Osteocyte (in vitro differentiated cells): ENCODE measurements around the gene KRT7. TPM values are rescaled to one million over a fixed set of nuclear protein-coding genes. Genes with fewer than 3 reads are reported as not detected.

Source experiments
- DNase-seq: peaks from one replicate; pipeline ENCODE4 v3.0.0; 2021; ENCODE audit warnings: mixed read lengths; ENCODE audit not compliant: unreplicated experiment; ENCODE audit errors: extremely low spot score
- H3K27ac Mint-ChIP-seq: one replicate; pipeline ENCODE4 v1.8.0; 2021; ENCODE audit warnings: mild to moderate bottlenecking, mixed read lengths; ENCODE audit not compliant: unreplicated experiment
- H3K27me3 Mint-ChIP-seq: one replicate; pipeline ENCODE4 v1.8.0; 2021; ENCODE audit warnings: mixed read lengths; ENCODE audit not compliant: unreplicated experiment
- H3K36me3 Mint-ChIP-seq: one replicate; pipeline ENCODE4 v1.8.0; 2021; ENCODE audit warnings: mixed read lengths; ENCODE audit not compliant: unreplicated experiment
- H3K4me1 Mint-ChIP-seq: one replicate; pipeline ENCODE4 v1.8.0; 2021; ENCODE audit warnings: mixed read lengths; ENCODE audit not compliant: unreplicated experiment
- H3K4me3 Mint-ChIP-seq: one replicate; pipeline ENCODE4 v1.8.0; 2021; ENCODE audit warnings: mild to moderate bottlenecking, moderate library complexity, mixed read lengths; ENCODE audit not compliant: unreplicated experiment
- H3K9me3 Mint-ChIP-seq: one replicate; pipeline ENCODE4 v1.8.0; 2021; ENCODE audit warnings: mixed read lengths; ENCODE audit not compliant: unreplicated experiment
- total RNA-seq: library from RNA; stranded (reverse); gene quantifications from 2 replicates; pipeline ENCODE4 v1.2.1, GENCODE V29; 2021
- TF ChIP-seq, protein P1 (sequence below): fragments of 200-600 bp; sonication (generic); IDR thresholded peaks from 2 replicates; pipeline ENCODE4 v1.5.0; 2021; ENCODE audit warnings: antibody characterized with exemption, mild to moderate bottlenecking, moderate library complexity

KRT7 gene
- total RNA-seq, 1 donor from 2014 or later: 168 TPM

- H3K36me3 Mint-ChIP-seq: no peaks in the 10 kb centered on the region
- peak overlapping the region; percentile 98 for H3K27ac Mint-ChIP-seq
- H3K27me3 Mint-ChIP-seq: no peaks in the 10 kb centered on the region
- no peak for DNase-seq
- TF ChIP-seq, protein P1, sequence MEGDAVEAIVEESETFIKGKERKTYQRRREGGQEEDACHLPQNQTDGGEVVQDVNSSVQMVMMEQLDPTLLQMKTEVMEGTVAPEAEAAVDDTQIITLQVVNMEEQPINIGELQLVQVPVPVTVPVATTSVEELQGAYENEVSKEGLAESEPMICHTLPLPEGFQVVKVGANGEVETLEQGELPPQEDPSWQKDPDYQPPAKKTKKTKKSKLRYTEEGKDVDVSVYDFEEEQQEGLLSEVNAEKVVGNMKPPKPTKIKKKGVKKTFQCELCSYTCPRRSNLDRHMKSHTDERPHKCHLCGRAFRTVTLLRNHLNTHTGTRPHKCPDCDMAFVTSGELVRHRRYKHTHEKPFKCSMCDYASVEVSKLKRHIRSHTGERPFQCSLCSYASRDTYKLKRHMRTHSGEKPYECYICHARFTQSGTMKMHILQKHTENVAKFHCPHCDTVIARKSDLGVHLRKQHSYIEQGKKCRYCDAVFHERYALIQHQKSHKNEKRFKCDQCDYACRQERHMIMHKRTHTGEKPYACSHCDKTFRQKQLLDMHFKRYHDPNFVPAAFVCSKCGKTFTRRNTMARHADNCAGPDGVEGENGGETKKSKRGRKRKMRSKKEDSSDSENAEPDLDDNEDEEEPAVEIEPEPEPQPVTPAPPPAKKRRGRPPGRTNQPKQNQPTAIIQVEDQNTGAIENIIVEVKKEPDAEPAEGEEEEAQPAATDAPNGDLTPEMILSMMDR: no peak
- no peak overlapping the region for H3K4me3 Mint-ChIP-seq
- H3K4me1 Mint-ChIP-seq: peaks cover 95% of the 10 kb centered on the region
- H3K9me3 Mint-ChIP-seq: no peaks in the 10 kb centered on the region
Observed at GRCh38 chr12:52190860-52191729, 41.9 kb upstream of the KRT7 start.

GRCh38 chr12:52191841-52192791, 40.9 kb upstream of the KRT7 start, which contains the start of gene KRT80:
Gene KRT80, minus strand, starts transcription at chr12:52192014. Its CDS starts 112 bp downstream, at chr12:52191902.
- H3K27ac Mint-ChIP-seq: peak within 1 kb of the TSS; percentile 98
- H3K36me3 Mint-ChIP-seq: no peaks in the 10 kb centered on the region
- peak; percentile 97 for DNase-seq
- TF ChIP-seq, protein P1: no peak
- H3K4me3 Mint-ChIP-seq: no peak within 1 kb of the TSS
- no peaks in the 10 kb centered on the region for H3K27me3 Mint-ChIP-seq
- H3K9me3 Mint-ChIP-seq: no peaks in the 10 kb centered on the region
- peaks cover 85% of the 10 kb centered on the region for H3K4me1 Mint-ChIP-seq

- H3K9me3 Mint-ChIP-seq: no peaks in the 10 kb centered on the region
- DNase-seq: no peak
- TF ChIP-seq, protein P1: no peak
- no peaks in the 10 kb centered on the region for H3K27me3 Mint-ChIP-seq
- peak overlapping the region; percentile 98 for H3K27ac Mint-ChIP-seq
- H3K4me1 Mint-ChIP-seq: peaks cover 73% of the 10 kb centered on the region
- no peaks in the 10 kb centered on the region for H3K36me3 Mint-ChIP-seq
- H3K4me3 Mint-ChIP-seq: no peak overlapping the region
Observed at GRCh38 chr12:52193532-52193931, 39.5 kb upstream of the KRT7 start.

GRCh38 chr12:52193991-52194390, 39.1 kb upstream of the KRT7 start:
- peaks cover 70% of the 10 kb centered on the region for H3K4me1 Mint-ChIP-seq
- TF ChIP-seq, protein P1: no peak
- no peak for DNase-seq
- peak overlapping the region; percentile 26 for H3K4me3 Mint-ChIP-seq
- no peaks in the 10 kb centered on the region for H3K36me3 Mint-ChIP-seq
- no peaks in the 10 kb centered on the region for H3K9me3 Mint-ChIP-seq
- no peaks in the 10 kb centered on the region for H3K27me3 Mint-ChIP-seq
- H3K27ac Mint-ChIP-seq: peak overlapping the region; percentile 98
